CD4-positive, alpha-beta T cell (primary cell): Measurements from ENCODE around the gene TMEM184B. TPM values are rescaled to one million over a fixed set of nuclear protein-coding genes. Genes with fewer than 3 reads are reported as not detected.
A peak's percentile ranks its signal among the peaks of the same experiment; 100 is the strongest.

Experiments
- ATAC-seq: fragments of 200-7000 bp; cut with Tn5 transposase; one replicate; pipeline ENCODE4 v1.10.0; 2022; ENCODE audit warnings: mild to moderate bottlenecking; ENCODE audit not compliant: poor library complexity
- CTCF ChIA-PET: fragments of 350-600 bp; sonication (Branson Sonifier 250); formaldehyde crosslinking; loops from one replicate; lab custom pipeline; 2021; ENCODE audit warnings: antibody characterized with exemption, inconsistent platforms; lab: Charles Lee
- POLR2A ChIA-PET: fragments of 350-600 bp; sonication (Branson Sonifier 250); formaldehyde crosslinking; loops from one replicate; lab custom pipeline; 2021; ENCODE audit warnings: antibody characterized with exemption, inconsistent platforms; lab: Charles Lee
- DNase-seq, 14 experiments: peaks; one replicate each; pipeline ENCODE4 v3.0.0-alpha.2; 2013 to 2020; ENCODE audit warnings: mixed read lengths in 2 of 14
- H3K27ac ChIP-seq, 2 donors: one replicate each; pipeline versions ENCODE4 v1.5.1 to v1.7.0; 2013; ENCODE audit warnings: low read length in 2 of 2, low read depth in 1 of 2, mild to moderate bottlenecking in 1 of 2
- H3K27me3 ChIP-seq, 2 experiments: 1 replicate in 1 of 2; 2 replicates in 1 of 2; pipeline versions ENCODE4 v1.6.1 to v1.7.0; 2013; ENCODE audit warnings: low read length in 2 of 2, control low read depth in 1 of 2, mild to moderate bottlenecking in 1 of 2, moderate library complexity in 1 of 2; ENCODE audit not compliant: insufficient read depth in 2 of 2, control insufficient read depth in 1 of 2
- H3K36me3 ChIP-seq: one replicate; pipeline ENCODE4 v1.6.1; 2013; ENCODE audit warnings: low read length, control low read depth; ENCODE audit not compliant: insufficient read depth
- H3K4me1 ChIP-seq: one replicate; pipeline ENCODE4 v1.6.1; 2013; ENCODE audit warnings: low read length, control low read depth; ENCODE audit not compliant: insufficient read depth
- H3K4me3 ChIP-seq: one replicate; pipeline ENCODE4 v1.5.1; 2013; ENCODE audit warnings: mild to moderate bottlenecking, low read length, moderate library complexity
- H3K9me3 ChIP-seq, 2 experiments: 1 replicate in 1 of 2; 2 replicates in 1 of 2; pipeline versions ENCODE4 v1.6.1 to v1.7.0; 2013; ENCODE audit warnings: low read length in 2 of 2, mild to moderate bottlenecking in 2 of 2, control low read depth in 1 of 2, moderate library complexity in 1 of 2; ENCODE audit not compliant: control insufficient read depth in 1 of 2, insufficient read depth in 1 of 2
- H3K27ac Mint-ChIP-seq: one replicate; pipeline ENCODE4 v1.8.0; 2020; ENCODE audit warnings: mixed read lengths
- H3K27me3 Mint-ChIP-seq: one replicate; pipeline ENCODE4 v1.8.0; 2021; ENCODE audit warnings: mixed read lengths
- H3K36me3 Mint-ChIP-seq: one replicate; pipeline ENCODE4 v1.8.0; 2021; ENCODE audit warnings: low read depth, mixed read lengths
- H3K4me1 Mint-ChIP-seq: one replicate; pipeline ENCODE4 v1.8.0; 2021; ENCODE audit warnings: low read depth, mixed read lengths
- H3K4me3 Mint-ChIP-seq: one replicate; pipeline ENCODE4 v1.8.0; 2020; ENCODE audit warnings: mild to moderate bottlenecking, mixed read lengths
- H3K9me3 Mint-ChIP-seq: one replicate; pipeline ENCODE4 v1.8.0; 2020; ENCODE audit warnings: mixed read lengths
- CTCF ChIP-seq: fragments of 200-600 bp; IDR thresholded peaks from one replicate; pipeline ENCODE4 v1.8.0; 2022; ENCODE audit warnings: antibody characterized with exemption, mild to moderate bottlenecking
- intact Hi-C, 2 experiments: fragments of 100-400 bp; cut with DNase I in 1 of 2; cut with micrococcal nuclease in 1 of 2; formaldehyde crosslinking; loops; one replicate each; pipeline versions ENCODE4 v1.15.1 to v1.9.0; 2023 to 2025; cut with DNase I, micrococcal nuclease
- total RNA-seq, 174 experiments: library from RNA in 2 of 174; stranded (reverse) in 2 of 174; gene quantifications; one replicate each; pipeline ENCODE4 v1.2.3 and lab custom pipeline; 2021 to 2026

Gene TMEM184B
- total RNA-seq, 2 experiments from 2014 or later: 49.3 to 50.1 TPM

GRCh38 chr22:38204784-38205183 is 68.0 kb downstream of the TMEM184B start:
- H3K4me3 Mint-ChIP-seq: peak overlapping the region; percentile 89
- DNase-seq: peak in 1 of 14 experiments; percentile 48
- POLR2A ChIA-PET: interaction anchor here (1.4 to 1.7 kb wide), 2 partner anchors 10 to 24 kb away, joined by 4 to 6 read pairs; no protein-coding TSS in a partner anchor
- peaks cover 26% of the 10 kb centered on the region for H3K4me1 Mint-ChIP-seq
- H3K9me3 ChIP-seq: no peaks in the 10 kb centered on the region
- CTCF ChIA-PET: no interaction called here
- no peaks in the 10 kb centered on the region for H3K27me3 Mint-ChIP-seq
- H3K27ac ChIP-seq: no peak overlapping the region
- no peaks in the 10 kb centered on the region for H3K9me3 Mint-ChIP-seq
- H3K4me1 ChIP-seq: peaks cover 37% of the 10 kb centered on the region
- intact Hi-C loops: loop anchor here (5.0 to 10.0 kb wide), 3 partner anchors 60 to 113 kb away; partner anchors contain the start of genes CSNK1E (in 1 of the 2) and TMEM184B (in 1 of the 2)
- H3K36me3 Mint-ChIP-seq: no peaks in the 10 kb centered on the region
- no peak for TF ChIP-seq CTCF
- no peak for ATAC-seq
- H3K27me3 ChIP-seq: no peaks in the 10 kb centered on the region
- no peak overlapping the region for H3K4me3 ChIP-seq
- H3K36me3 ChIP-seq: no peaks in the 10 kb centered on the region
- peak overlapping the region; percentile 71 for H3K27ac Mint-ChIP-seq

GRCh38 chr22:38203855-38204514 is 68.8 kb downstream of the TMEM184B start:
- POLR2A ChIA-PET: interaction anchor here (0.7 to 3.5 kb wide), 5 partner anchors 10 to 64 kb away, joined by 3 to 39 read pairs (median 6); partner anchors contain the start of gene PLA2G6
- Histone ChIP-seq H3K4me1 (peaks cover 37% of the 10 kb centered on the region), H3K4me3 (peak overlapping the region; percentile 83)

More at GRCh38 chr22:38203855-38204514, 68.8 kb downstream of the TMEM184B start:
- no peaks in the 10 kb centered on the region for H3K9me3 ChIP-seq
- intact Hi-C loops: loop anchor here (5.0 to 10.0 kb wide), 3 partner anchors 61 to 113 kb away; partner anchors contain the start of genes CSNK1E (in 1 of the 2) and TMEM184B (in 1 of the 2)
- no peak for ATAC-seq
- Mint-ChIP-seq H3K27ac (peak overlapping the region; percentile 71), H3K4me3 (peak overlapping the region; percentile 89), H3K27me3 (no peaks in the 10 kb centered on the region), H3K9me3 (no peaks in the 10 kb centered on the region), H3K4me1 (peaks cover 26% of the 10 kb centered on the region), H3K36me3 (no peaks in the 10 kb centered on the region)
- H3K27ac ChIP-seq: peak overlapping the region in 1 of 2 donors; percentile 41
- CTCF ChIA-PET: no interaction called here
- no peaks in the 10 kb centered on the region for H3K36me3 ChIP-seq
- no peak for TF ChIP-seq CTCF
- DNase-seq: peak in 2 of 14 experiments; percentile 46 to 52
- no peaks in the 10 kb centered on the region for H3K27me3 ChIP-seq
